GM06990 (cell line): Measurements from ENCODE around the gene TLE4.
"Not testable (repeated sequence)": the region's sequence is repeated elsewhere in the genome, so short reads cannot be mapped to it uniquely, and the experiment has no call there.

Experiments used
- DNase-seq: peaks from one replicate; pipeline ENCODE4 v3.0.0-alpha.2; 2011; ENCODE audit not compliant: insufficient read length; ENCODE audit errors: extremely low read depth
- H3K27me3 ChIP-seq: replicated peaks from 2 replicates; pipeline ENCODE4 v1.6.0; 2011; ENCODE audit warnings: low read length; ENCODE audit not compliant: control insufficient read depth, insufficient read depth
- H3K36me3 ChIP-seq: 2 replicates; pipeline ENCODE4 v1.5.1; 2011; ENCODE audit warnings: low read length; ENCODE audit not compliant: control insufficient read depth, insufficient read depth
- H3K4me3 ChIP-seq: replicated peaks from 2 replicates; pipeline ENCODE4 v1.5.1; 2011; ENCODE audit warnings: low read depth, mild to moderate bottlenecking, control low read depth, low read length
- CTCF ChIP-seq: IDR thresholded peaks from 2 replicates; pipeline ENCODE4 v1.5.1; 2011; ENCODE audit warnings: low read length, control low read depth, mild to moderate bottlenecking, inconsistent platforms; ENCODE audit not compliant: insufficient read depth, poor library complexity, severe bottlenecking

Gene TLE4

GRCh38 chr9:79637177-79637925, 65.6 kb downstream of the TLE4 start:
- H3K36me3 ChIP-seq, result peaks cover 2% of the 10 kb centered on the region; the same call in 1 of the 2 replicates
- DNase-seq, result no peak
- no peak for TF ChIP-seq CTCF
- H3K4me3 ChIP-seq, result no peak overlapping the region
- H3K27me3 ChIP-seq, result no peaks in the 10 kb centered on the region

- Histone ChIP-seq H3K4me3 (no peak overlapping the region), H3K27me3 (no peaks in the 10 kb centered on the region), H3K36me3 (peaks cover 2% of the 10 kb centered on the region; the same call in 1 of the 2 replicates)
- no peak for TF ChIP-seq CTCF
- no peak for DNase-seq
Measured at GRCh38 chr9:79638806-79639205, 67.0 kb downstream of the TLE4 start.

GRCh38 chr9:79639354-79639753, 67.6 kb downstream of the TLE4 start:
- H3K36me3 ChIP-seq, result peaks cover 2% of the 10 kb centered on the region
- H3K27me3 ChIP-seq, result no peaks in the 10 kb centered on the region
- H3K4me3 ChIP-seq, result no peak overlapping the region
- no peak for TF ChIP-seq CTCF
- DNase-seq, result no peak

GRCh38 chr9:79640067-79640466, 68.3 kb downstream of the TLE4 start:
- not testable (repeated sequence) for H3K36me3 ChIP-seq, DNase-seq, H3K4me3 ChIP-seq, H3K27me3 ChIP-seq

GRCh38 chr9:79641070-79641469, 69.3 kb downstream of the TLE4 start:
- no peaks in the 10 kb centered on the region for H3K27me3 ChIP-seq
- no peak for TF ChIP-seq CTCF
- peaks cover 2% of the 10 kb centered on the region for H3K36me3 ChIP-seq
- DNase-seq, result no peak
- no peak overlapping the region for H3K4me3 ChIP-seq

- no peaks in the 10 kb centered on the region; the same call in 1 of the 2 replicates for H3K36me3 ChIP-seq
- H3K27me3 ChIP-seq, result no peaks in the 10 kb centered on the region
- H3K4me3 ChIP-seq, result no peak overlapping the region
- no peak for DNase-seq
- TF ChIP-seq CTCF, result no peak
Measured at GRCh38 chr9:79642671-79643070, 70.9 kb downstream of the TLE4 start.
